SKM-1 (cell line): Measurements from ENCODE around the gene UBQLN2.
A peak's percentile ranks its signal among the peaks of the same experiment; 100 is the strongest.
"Not testable (repeated sequence)": the region's sequence is repeated elsewhere in the genome, so short reads cannot be mapped to it uniquely, and the experiment has no call there.

Experiments
- DNase-seq: peaks from one replicate; lab custom pipeline; 2025; ENCODE audit not compliant: unreplicated experiment; lab: John Stamatoyannopoulos, UW

Gene UBQLN2

GRCh38 chrX:56563231-56564161 is at the start of gene UBQLN2:
TSS of gene UBQLN2 (plus strand) at chrX:56563627. CDS start at chrX:56563874, 247 bp downstream.
- DNase-seq = peak; percentile 17

- DNase-seq = no peak
Observed at GRCh38 chrX:56519642-56520041, 43.8 kb upstream of the UBQLN2 start.

DNA sequence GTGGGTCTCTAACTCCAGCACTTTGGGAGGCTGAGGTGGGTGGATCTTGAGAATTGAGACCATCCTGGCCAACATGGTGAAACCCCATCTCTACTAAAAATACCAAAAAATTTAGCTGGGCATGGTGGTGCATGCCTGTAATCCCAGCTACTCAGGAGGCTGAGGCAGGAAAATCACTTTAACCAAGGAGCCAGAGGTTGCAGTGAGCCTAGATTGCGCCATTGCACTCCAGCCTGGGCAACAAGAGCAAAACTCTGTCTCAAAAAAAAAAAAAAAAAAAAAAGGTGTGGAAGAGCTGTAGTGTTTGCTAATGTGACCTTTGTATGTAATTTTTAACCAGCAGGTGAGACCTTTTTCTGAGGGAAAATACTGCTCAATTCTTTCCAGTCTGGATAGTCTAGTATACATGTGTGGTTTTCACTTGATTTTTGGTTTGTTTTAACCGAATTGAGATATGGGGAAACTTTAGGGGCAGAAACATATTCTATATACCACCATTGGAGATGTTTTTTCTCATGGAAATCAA is 33.9 kb upstream of the UBQLN2 start:
- DNase-seq = not testable (repeated sequence)

- no peak for DNase-seq
Observed at GRCh38 chrX:56530011-56530410, 33.4 kb upstream of the UBQLN2 start.

DNA sequence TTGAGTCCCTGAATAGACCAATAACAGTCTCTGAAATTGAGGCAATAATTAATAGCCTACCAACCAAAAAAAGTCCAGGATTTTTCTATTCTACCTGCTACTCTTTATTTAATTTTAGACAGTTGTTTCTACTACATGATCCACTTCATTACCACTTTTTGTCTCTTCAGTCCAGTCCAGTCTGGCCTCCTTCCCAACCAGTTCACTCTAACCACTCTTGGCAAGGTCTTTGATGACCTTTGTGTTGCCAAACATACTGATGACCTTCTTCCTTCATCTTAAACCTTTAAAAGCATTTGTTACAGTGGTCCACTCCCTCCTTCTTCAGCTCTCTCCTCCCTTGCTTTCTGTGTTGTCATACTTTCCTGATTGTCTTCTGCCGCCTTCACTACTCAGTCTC is 12.8 kb upstream of the UBQLN2 start:
- DNase-seq = no peak

DNA sequence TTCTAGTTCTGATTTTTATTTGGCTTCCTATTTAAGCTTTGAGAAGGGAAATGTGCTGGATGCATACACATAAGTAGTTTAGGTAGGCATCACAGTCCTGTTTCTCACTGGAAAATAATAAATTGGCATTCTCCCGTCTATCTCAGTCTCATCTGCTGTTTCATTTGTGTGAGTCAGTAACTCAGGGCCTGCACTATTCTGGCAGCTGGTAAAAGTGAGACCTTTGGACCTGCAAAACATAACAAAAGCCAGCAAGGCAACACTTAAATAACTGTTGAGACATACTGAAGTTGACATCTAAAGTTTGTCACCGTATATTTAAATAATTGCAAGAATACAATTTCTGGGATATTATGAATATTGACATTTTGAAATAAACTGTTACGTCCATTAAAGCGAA is 8.6 kb upstream of the UBQLN2 start:
- DNase-seq = no peak

- DNase-seq = no peak
Observed at GRCh38 chrX:56557376-56557929, 6.0 kb upstream of the UBQLN2 start.

DNA sequence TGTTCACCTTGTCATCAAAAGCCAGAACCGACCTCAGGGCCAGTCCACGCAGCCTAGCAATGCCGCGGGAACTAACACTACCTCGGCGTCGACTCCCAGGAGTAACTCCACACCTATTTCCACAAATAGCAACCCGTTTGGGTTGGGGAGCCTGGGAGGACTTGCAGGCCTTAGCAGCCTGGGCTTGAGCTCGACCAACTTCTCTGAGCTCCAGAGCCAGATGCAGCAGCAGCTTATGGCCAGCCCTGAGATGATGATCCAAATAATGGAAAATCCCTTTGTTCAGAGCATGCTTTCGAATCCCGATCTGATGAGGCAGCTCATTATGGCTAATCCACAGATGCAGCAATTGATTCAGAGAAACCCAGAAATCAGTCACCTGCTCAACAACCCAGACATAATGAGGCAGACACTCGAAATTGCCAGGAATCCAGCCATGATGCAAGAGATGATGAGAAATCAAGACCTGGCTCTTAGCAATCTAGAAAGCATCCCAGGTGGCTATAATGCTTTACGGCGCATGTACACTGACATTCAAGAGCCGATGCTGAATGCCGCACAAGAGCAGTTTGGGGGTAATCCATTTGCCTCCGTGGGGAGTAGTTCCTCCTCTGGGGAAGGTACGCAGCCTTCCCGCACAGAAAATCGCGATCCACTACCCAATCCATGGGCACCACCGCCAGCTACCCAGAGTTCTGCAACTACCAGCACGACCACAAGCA is 898 bp downstream of the UBQLN2 start:
- DNase-seq = no peak

DNA sequence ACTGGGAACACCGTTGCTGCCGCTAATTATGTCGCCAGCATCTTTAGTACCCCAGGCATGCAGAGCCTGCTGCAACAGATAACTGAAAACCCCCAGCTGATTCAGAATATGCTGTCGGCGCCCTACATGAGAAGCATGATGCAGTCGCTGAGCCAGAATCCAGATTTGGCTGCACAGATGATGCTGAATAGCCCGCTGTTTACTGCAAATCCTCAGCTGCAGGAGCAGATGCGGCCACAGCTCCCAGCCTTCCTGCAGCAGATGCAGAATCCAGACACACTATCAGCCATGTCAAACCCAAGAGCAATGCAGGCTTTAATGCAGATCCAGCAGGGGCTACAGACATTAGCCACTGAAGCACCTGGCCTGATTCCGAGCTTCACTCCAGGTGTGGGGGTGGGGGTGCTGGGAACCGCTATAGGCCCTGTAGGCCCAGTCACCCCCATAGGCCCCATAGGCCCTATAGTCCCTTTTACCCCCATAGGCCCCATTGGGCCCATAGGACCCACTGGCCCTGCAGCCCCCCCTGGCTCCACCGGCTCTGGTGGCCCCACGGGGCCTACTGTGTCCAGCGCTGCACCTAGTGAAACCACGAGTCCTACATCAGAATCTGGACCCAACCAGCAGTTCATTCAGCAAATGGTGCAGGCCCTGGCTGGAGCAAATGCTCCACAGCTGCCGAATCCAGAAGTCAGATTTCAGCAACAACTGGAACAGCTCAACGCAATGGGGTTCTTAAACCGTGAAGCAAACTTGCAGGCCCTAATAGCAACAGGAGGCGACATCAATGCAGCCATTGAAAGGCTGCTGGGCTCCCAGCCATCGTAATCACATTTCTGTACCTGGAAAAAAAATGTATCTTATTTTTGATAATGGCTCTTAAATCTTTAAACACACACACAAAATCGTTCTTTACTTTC is 1.8 kb downstream of the UBQLN2 start:
- no peak for DNase-seq

DNA sequence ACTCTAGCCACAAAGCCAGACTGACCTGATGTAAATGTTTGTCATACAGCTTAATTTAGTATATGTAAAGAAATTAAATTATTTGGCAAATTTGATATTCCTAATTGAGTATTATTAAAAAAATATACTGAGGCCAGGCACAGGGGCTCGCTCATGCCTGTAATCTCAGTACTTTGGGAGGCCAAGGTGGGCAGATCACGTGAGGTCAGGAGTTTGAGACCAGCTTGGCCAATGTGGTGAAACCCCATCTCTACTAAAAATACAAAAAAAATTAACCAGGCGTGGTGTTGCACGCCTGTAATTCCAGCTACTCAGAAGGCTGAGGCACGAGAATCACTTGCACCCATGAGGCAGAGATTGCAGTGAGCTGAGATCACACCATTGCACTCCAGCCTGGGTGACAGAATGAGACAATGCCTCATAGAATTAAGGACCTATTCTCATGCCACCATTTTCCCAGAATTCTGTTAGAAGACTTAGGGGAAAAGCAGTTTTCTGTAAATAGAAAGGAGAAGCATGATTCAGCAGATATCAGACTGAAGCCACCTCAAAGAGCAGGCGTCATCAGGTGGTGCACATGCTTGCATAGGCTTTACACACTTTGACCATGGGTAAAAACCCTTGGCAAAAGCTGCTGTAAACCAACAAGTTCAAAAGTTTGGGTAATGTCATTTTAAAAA is 6.1 kb downstream of the UBQLN2 start:
- DNase-seq = no peak

DNA sequence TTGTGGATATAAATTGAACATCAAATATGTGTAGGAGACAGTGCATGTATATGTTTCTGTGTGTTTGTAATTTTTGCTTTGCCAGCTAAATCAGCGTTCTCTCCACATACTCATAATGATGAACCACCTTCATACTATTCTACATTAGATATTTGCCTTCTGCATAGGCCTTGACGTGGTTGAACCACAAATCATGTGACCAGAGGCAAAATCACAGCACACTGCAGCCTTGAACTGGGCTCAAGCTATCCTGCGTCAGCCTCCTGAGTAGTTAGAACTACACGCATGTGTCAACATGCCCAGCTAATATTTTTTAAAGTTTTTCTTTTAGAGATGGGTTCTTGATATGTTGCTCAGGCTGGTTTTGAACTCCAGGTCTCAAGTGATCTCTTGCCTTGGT is 9.5 kb downstream of the UBQLN2 start:
- DNase-seq = no peak

DNA sequence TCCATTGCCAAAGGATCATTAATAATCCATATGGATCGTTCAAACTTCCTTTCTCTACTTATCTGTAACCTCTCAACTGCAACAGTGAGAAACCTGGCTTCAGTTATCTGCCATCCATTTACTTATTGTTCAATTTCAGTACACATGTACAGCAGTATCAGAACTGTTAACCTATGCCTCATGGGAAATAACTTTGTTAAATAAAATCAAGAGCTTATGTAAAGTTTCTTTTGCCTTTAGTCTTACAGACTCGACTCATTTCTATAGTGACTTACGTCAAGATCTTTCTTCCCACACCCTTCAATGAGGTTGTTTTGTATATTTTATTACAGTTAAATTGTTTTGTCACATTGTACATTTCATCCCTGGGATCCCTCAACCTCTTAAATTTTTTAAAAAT is 11.4 kb downstream of the UBQLN2 start:
- DNase-seq = no peak

DNA sequence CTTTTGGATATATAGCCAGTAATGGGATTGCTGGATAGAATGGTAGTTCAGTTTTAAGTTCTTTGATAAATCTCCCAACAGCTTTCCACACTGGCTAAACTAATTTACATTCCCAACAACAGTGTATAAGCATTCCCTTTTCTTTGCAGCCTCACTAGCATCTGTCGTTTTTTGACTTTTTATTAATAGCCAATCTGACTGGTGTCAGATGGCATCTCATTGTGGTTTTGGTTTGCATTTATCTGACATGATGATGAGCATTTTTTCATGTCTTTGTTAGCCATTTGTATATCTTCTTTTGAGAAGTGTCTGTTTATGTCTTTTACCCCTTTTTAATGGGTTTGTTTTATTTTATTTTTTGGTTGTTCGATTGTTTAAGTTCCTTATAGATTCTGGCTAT is 13.3 kb downstream of the UBQLN2 start:
- DNase-seq = no peak

DNA sequence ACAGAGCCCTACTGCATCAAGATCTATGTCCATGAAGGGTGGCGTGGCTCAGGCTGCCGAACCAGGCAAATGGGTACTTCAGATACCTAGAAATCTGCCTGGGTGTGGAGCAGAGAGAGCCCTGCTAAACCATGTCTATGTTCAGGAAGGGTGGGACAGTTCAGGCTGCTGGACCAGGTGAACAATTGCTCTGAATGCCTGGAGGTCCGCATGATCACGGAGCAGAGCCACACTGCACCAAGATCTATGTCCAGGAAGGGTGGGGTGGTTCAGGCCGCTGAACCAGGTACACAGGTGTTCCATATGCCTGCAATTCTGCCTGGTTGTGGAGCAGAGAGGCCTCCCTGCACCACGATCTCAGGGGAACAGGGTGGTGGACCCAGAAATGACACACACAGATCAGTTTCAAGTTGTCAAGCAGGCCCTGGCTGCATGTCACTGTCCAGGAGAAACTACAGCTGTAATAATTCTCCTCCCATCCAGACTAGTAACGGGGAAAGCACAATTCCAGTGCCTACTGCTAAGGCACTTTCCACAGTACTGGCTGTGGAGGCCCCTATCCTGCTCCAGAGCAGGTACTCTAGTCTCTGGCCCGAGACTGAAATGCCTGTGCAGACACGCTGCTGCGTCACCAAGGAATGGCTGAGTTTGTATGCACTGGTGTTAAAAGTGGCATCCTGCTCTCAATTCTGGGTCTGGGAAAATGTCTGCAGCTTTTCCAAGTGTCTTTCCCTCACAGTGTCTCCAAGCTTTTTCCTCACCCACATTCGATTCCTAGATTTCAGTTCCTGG is 25.2 kb downstream of the UBQLN2 start:
- no peak for DNase-seq

GRCh38 chrX:56591830-56592229 is 28.4 kb downstream of the UBQLN2 start:
- DNase-seq = not testable (repeated sequence)

DNA sequence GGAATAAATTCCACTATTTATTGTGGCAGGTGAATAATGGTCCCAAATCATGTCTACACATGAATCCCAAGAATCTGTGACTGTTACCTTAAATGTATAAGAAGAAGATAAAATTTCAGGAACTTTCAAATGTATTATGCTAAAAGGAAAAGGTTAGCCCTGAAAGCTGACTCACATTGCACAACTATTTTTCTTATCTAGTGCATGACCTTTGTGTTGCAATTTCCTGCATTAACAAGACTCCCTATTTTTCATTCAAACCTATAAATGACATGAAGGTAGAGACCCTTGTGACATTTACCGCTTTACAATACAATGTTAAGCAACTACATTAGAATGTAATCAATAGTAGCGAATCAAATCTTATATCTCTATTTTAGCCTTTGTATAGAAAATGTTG is 36.7 kb downstream of the UBQLN2 start:
- DNase-seq = no peak

GRCh38 chrX:56600987-56601386 is 37.6 kb downstream of the UBQLN2 start:
- DNase-seq = no peak

DNA sequence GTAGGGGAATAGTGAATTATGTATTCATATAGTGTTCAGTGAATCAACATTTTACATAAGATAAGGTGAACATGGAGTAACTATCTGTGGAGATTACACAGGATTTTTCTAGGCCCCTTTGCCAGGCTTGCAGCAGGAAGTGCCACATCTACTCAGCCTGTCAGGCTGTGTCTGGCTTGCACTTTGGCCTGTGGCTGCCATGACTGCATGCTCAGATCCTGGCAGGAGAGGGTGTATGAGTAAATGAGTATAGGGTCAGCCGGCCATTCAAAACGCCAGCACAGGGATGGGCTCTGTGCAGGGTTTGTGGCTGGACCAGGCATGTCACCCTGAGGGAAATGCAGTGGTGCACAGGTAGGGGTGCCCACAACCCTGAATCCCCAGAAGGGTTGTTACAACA is 51.9 kb downstream of the UBQLN2 start:
- no peak for DNase-seq
